HCT116 (cell line): Measurements from ENCODE around the gene OARD1. TPM values are rescaled to one million over a fixed set of nuclear protein-coding genes. Genes with fewer than 3 reads are reported as not detected.

Experiments used
- ATAC-seq: fragments of 200-7000 bp; cut with Tn5 transposase; 2 replicates; pipeline ENCODE4 v1.9.1; 2020; ENCODE audit warnings: mild to moderate bottlenecking, moderate library complexity
- BruUV-seq: library from RNA; stranded (reverse); fragments of 400-500 nt; replicated peaks from 2 replicates; lab custom pipeline; 2021; lab: Mats Ljungman, UMichigan
- CTCF ChIA-PET: fragments of 300-600 bp; sonication (Branson Sonifier 250); formaldehyde crosslinking; loops from one replicate; lab custom pipeline; 2021; ENCODE audit warnings: antibody characterized with exemption; lab: Charles Lee
- POLR2A ChIA-PET: fragments of 300-600, 350-600 bp; sonication (Branson Sonifier 250); formaldehyde crosslinking; loops from one replicate; lab custom pipeline; 2021; ENCODE audit warnings: antibody characterized with exemption; lab: Charles Lee
- RAD21 ChIA-PET, 2 experiments: fragments of 300-600 bp; sonication (Branson Sonifier 250); formaldehyde crosslinking; loops; one replicate each; lab custom pipeline; 2023; ENCODE audit warnings: low total read pairs in 2 of 2; ENCODE audit not compliant: uncharacterized antibody in 2 of 2, unreplicated experiment in 2 of 2, low non-redundant PET in 1 of 2; lab: Charles Lee
- DNase-seq: peaks from one replicate; pipeline ENCODE4 v3.0.0-alpha.2; 2010; ENCODE audit warnings: low read depth, low spot score
- H2AFZ ChIP-seq: fragments of 200-600 bp; shearing (Covaris generic), sonication (generic); 2 replicates; pipeline ENCODE4 v1.6.1; 2017; ENCODE audit warnings: low read depth, mixed run types, mixed read lengths, antibody characterized with exemption, low read length; ENCODE audit not compliant: poor library complexity, severe bottlenecking
- H3K27ac ChIP-seq: 2 replicates; pipeline ENCODE4 v1.5.1; 2012; ENCODE audit warnings: low read depth, low read length
- H3K27me3 ChIP-seq: fragments of 200-600 bp; sonication (generic); 2 replicates; pipeline ENCODE4 v1.6.1; 2016; ENCODE audit warnings: mixed run types, low read length, mixed read lengths; ENCODE audit not compliant: insufficient read depth
- H3K36me3 ChIP-seq, 2 experiments: fragments of 200-500 bp in 1 of 2; fragments of 200-600 bp in 1 of 2; sonication (Bioruptor generic) in 1 of 2; sonication (generic) in 1 of 2; 2 replicates each; pipeline versions ENCODE4 v1.5.1 to v1.6.1; 2014 to 2016; ENCODE audit warnings: low read length in 2 of 2, inconsistent platforms in 1 of 2, mixed read lengths in 1 of 2, mixed run types in 1 of 2; ENCODE audit not compliant: insufficient read depth in 2 of 2, control insufficient read depth in 1 of 2
- H3K4me1 ChIP-seq, 2 experiments: fragments of 200-600 bp in 1 of 2; sonication (generic) in 1 of 2; 2 replicates each; pipeline versions ENCODE4 v1.5.1 to v1.6.1; 2012 to 2017; ENCODE audit warnings: low read length in 2 of 2, inconsistent platforms in 1 of 2, mild to moderate bottlenecking in 1 of 2, mixed read lengths in 1 of 2, mixed run types in 1 of 2, moderate library complexity in 1 of 2; ENCODE audit not compliant: insufficient read depth in 2 of 2, control insufficient read depth in 1 of 2
- H3K4me2 ChIP-seq: fragments of 200-600 bp; sonication (generic); 2 replicates; pipeline ENCODE4 v1.6.1; 2017; ENCODE audit warnings: mixed run types, low read length, mixed read lengths
- H3K4me3 ChIP-seq, 2 experiments: fragments of 200-600 bp in 1 of 2; sonication (generic) in 1 of 2; replicated peaks in 1 of 2; 2 replicates each; pipeline ENCODE4 v1.5.1; 2011 to 2016; ENCODE audit warnings: low read length in 2 of 2, control low read depth in 1 of 2, low read depth in 1 of 2, mild to moderate bottlenecking in 1 of 2, mixed read lengths in 1 of 2, mixed run types in 1 of 2
- H3K79me2 ChIP-seq: fragments of 200-600 bp; sonication (generic); 2 replicates; pipeline ENCODE4 v1.6.1; 2017; ENCODE audit warnings: mild to moderate bottlenecking, mixed run types, low read length, moderate library complexity, mixed read lengths; ENCODE audit not compliant: insufficient read depth
- H3K9ac ChIP-seq: fragments of 200-600 bp; sonication (generic); 2 replicates; pipeline ENCODE4 v1.6.1; 2016; ENCODE audit warnings: low read length, mixed read lengths
- H3K9me2 ChIP-seq: fragments of 200-600 bp; sonication (generic), shearing (Covaris generic); 2 replicates; pipeline ENCODE4 v1.6.1; 2017; ENCODE audit warnings: mixed run types, mild to moderate bottlenecking, moderate library complexity; ENCODE audit not compliant: insufficient read depth
- H3K9me3 ChIP-seq, 2 experiments: fragments of 200-500 bp in 1 of 2; fragments of 200-600 bp in 1 of 2; sonication (Bioruptor generic) in 1 of 2; sonication (generic) in 1 of 2; 2 replicates each; pipeline ENCODE4 v1.6.1; 2014 to 2017; ENCODE audit warnings: low read length in 2 of 2, mixed read lengths in 2 of 2, inconsistent platforms in 1 of 2, low read depth in 1 of 2, mild to moderate bottlenecking in 1 of 2, mixed run types in 1 of 2, moderate library complexity in 1 of 2; ENCODE audit not compliant: control insufficient read depth in 1 of 2, insufficient read depth in 1 of 2
- H4K20me1 ChIP-seq: fragments of 200-600 bp; sonication (generic), shearing (Covaris generic); 2 replicates; pipeline ENCODE4 v1.6.1; 2017; ENCODE audit warnings: mixed run types, mild to moderate bottlenecking, moderate library complexity; ENCODE audit not compliant: insufficient read depth
- ATF3 ChIP-seq: IDR thresholded peaks from 2 replicates; pipeline ENCODE4 v1.6.1; 2012
- CEBPB ChIP-seq: IDR thresholded peaks from 2 replicates; pipeline ENCODE4 v1.6.1; 2012; ENCODE audit warnings: low read depth
- EZH2phosphoT487 ChIP-seq: fragments of 200-600 bp; IDR thresholded peaks from 2 replicates; pipeline ENCODE4 v1.6.1; 2018; ENCODE audit warnings: antibody characterized with exemption, borderline replicate concordance
- JUND ChIP-seq: IDR thresholded peaks from 2 replicates; pipeline ENCODE4 v1.6.1; 2012
- MAX ChIP-seq: IDR thresholded peaks from 2 replicates; pipeline ENCODE4 v1.6.1; 2012
- POLR2AphosphoS5 ChIP-seq: IDR thresholded peaks from 2 replicates; pipeline ENCODE4 v1.6.1; 2011; ENCODE audit warnings: mild to moderate bottlenecking, low read depth, low read length, moderate library complexity
- SP1 ChIP-seq: IDR thresholded peaks from 2 replicates; pipeline ENCODE4 v1.6.1; 2012; ENCODE audit warnings: low read depth
- SRF ChIP-seq: IDR thresholded peaks from 2 replicates; pipeline ENCODE4 v1.6.1; 2012; ENCODE audit warnings: low read depth
- intact Hi-C: fragments of 100-400 bp; cut with micrococcal nuclease; formaldehyde crosslinking; loops from 2 replicates; pipeline ENCODE4 v1.10.0; 2022
- total RNA-seq: library from RNA; stranded (reverse); gene quantifications from one replicate; pipeline ENCODE4 v1.2.1, GENCODE V29; 2021; ENCODE audit not compliant: unreplicated experiment
- TF ChIP-seq, protein P1 (sequence below), 3 experiments: fragments of 200-600 bp in 1 of 3; sonication (generic) in 1 of 3; IDR thresholded peaks in 2 of 3; conservative IDR thresholded peaks in 1 of 3; 2 replicates each; pipeline ENCODE4 v1.5.1; 2012 to 2017; ENCODE audit warnings: low read depth in 2 of 3, low read length in 2 of 3, antibody characterized with exemption in 1 of 3, borderline replicate concordance in 1 of 3, control low read depth in 1 of 3, mild to moderate bottlenecking in 1 of 3, mixed read lengths in 1 of 3, mixed run types in 1 of 3, moderate library complexity in 1 of 3; ENCODE audit not compliant: insufficient read depth in 1 of 3

Gene OARD1
- total RNA-seq, 1 experiment from 2014 or later: 28.7 TPM

- RAD21 ChIA-PET: no interaction called here
- H3K27me3 ChIP-seq: no peaks in the 10 kb centered on the region
- no peak overlapping the region for H3K4me2 ChIP-seq
- H4K20me1 ChIP-seq: no peaks in the 10 kb centered on the region
- TF ChIP-seq MAX: no peak
- TF ChIP-seq CEBPB: no peak
- TF ChIP-seq POLR2AphosphoS5: no peak
- TF ChIP-seq SRF: no peak
- TF ChIP-seq, protein P1, sequence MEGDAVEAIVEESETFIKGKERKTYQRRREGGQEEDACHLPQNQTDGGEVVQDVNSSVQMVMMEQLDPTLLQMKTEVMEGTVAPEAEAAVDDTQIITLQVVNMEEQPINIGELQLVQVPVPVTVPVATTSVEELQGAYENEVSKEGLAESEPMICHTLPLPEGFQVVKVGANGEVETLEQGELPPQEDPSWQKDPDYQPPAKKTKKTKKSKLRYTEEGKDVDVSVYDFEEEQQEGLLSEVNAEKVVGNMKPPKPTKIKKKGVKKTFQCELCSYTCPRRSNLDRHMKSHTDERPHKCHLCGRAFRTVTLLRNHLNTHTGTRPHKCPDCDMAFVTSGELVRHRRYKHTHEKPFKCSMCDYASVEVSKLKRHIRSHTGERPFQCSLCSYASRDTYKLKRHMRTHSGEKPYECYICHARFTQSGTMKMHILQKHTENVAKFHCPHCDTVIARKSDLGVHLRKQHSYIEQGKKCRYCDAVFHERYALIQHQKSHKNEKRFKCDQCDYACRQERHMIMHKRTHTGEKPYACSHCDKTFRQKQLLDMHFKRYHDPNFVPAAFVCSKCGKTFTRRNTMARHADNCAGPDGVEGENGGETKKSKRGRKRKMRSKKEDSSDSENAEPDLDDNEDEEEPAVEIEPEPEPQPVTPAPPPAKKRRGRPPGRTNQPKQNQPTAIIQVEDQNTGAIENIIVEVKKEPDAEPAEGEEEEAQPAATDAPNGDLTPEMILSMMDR (IDR thresholded peaks at IDR 0.05 in 2 of 3, conservative IDR thresholded peaks at IDR 0.05 in 1 of 3; ENCODE audit: borderline replicate concordance in 1 of 3, insufficient read depth in 1 of 3, low read depth in 2 of 3, low read length in 2 of 3): no peak
- TF ChIP-seq EZH2phosphoT487: no peak
- TF ChIP-seq SP1: no peak
- TF ChIP-seq ATF3: no peak
- TF ChIP-seq JUND: no peak
- H2AFZ ChIP-seq: no peak overlapping the region
- H3K9me2 ChIP-seq: no peaks in the 10 kb centered on the region
- no peak overlapping the region for H3K27ac ChIP-seq
- CTCF ChIA-PET: interaction anchor here (1.8 kb wide), 1 partner anchor 9 kb away, joined by 7 read pairs; the partner anchor contains the start of gene UNC5CL
- intact Hi-C loops: no loop called here
- no peaks in the 10 kb centered on the region for H3K4me1 ChIP-seq
- no peak overlapping the region for H3K9ac ChIP-seq
- H3K9me3 ChIP-seq: no peaks in the 10 kb centered on the region
- no TSS peak for BruUV-seq
- no peak overlapping the region for H3K4me3 ChIP-seq
- ATAC-seq: no peak
- no peaks in the 10 kb centered on the region for H3K79me2 ChIP-seq
- DNase-seq: no peak
- POLR2A ChIA-PET: interaction anchor here (0.5 kb wide), 1 partner anchor 861 kb away, joined by 5 read pairs; no protein-coding TSS in a partner anchor
- no peaks in the 10 kb centered on the region for H3K36me3 ChIP-seq
These were observed 24.1 kb downstream of the OARD1 start for GRCh38 chr6:41047745-41048732.
